ENCODE results near the gene LRMDA. TPM values are rescaled to one million over a fixed set of nuclear protein-coding genes. Genes with fewer than 3 reads are reported as not detected.

Gene LRMDA
- total RNA-seq, 2 donors from 2014 or later: 9.6 to 12.6 TPM

DNA sequence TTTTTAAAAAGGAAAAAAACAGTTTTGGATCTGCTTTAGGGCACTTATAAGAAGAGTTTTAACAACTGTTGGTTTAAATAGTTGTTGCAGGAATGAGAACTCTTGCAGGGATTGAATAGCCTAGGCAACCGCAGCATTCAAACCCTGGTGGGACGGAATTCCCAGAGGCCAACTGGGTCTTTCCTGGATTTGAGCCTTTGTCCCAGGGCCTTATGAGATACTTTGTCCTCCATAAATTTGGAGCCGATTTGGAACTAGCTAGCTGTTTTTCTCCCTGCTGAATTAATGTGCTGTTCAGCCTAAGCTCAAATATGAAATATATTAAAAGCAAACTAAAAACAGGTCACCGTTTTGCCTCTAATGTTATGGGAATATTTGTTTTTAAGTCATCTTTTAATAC is 109.6 kb downstream of the LRMDA start:
- Histone ChIP-seq H3K27ac (no peak overlapping the region), H3K4me3 (no peak overlapping the region), H3K36me3 (no peaks in the 10 kb centered on the region), H3K4me1 (replicated peaks) (no peaks in the 10 kb centered on the region), H3K27me3 (replicated peaks; ENCODE audit: insufficient read depth) (no peaks in the 10 kb centered on the region), H3K9me3 (no peaks in the 10 kb centered on the region)
- no peak for DNase-seq (ENCODE audit: low spot score)
- WGBS: 76% methylated on average over 4 of the region's 4 CpGs
- intact Hi-C loops (cut with DNase I): no loop called here
- TF ChIP-seq POLR2A (IDR thresholded peaks at IDR 0.05) (no peak), CTCF (IDR thresholded peaks at IDR 0.05) (no peak), POLR2AphosphoS5 (IDR thresholded peaks at IDR 0.05) (no peak)

- H3K9me3 ChIP-seq: no peaks in the 10 kb centered on the region
- no peaks in the 10 kb centered on the region for H3K27me3 ChIP-seq (replicated peaks; ENCODE audit: insufficient read depth)
- 92% methylated on average over 2 of the region's 2 CpGs for WGBS
- H3K4me1 ChIP-seq (replicated peaks): no peaks in the 10 kb centered on the region
- H3K4me3 ChIP-seq: no peak overlapping the region
- no peaks in the 10 kb centered on the region for H3K36me3 ChIP-seq
- H3K27ac ChIP-seq: no peak overlapping the region
- no peak for DNase-seq (ENCODE audit: low spot score)
- no peak for TF ChIP-seq POLR2A (IDR thresholded peaks at IDR 0.05)
- intact Hi-C loops (cut with DNase I): no loop called here
These were observed 110.0 kb downstream of the LRMDA start for GRCh38 chr10:75541411-75541810.

GRCh38 chr10:75542084-75542483 is 110.7 kb downstream of the LRMDA start:
- no peaks in the 10 kb centered on the region for H3K36me3 ChIP-seq
- H3K27me3 ChIP-seq (replicated peaks; ENCODE audit: insufficient read depth): no peaks in the 10 kb centered on the region
- H3K4me3 ChIP-seq: no peak overlapping the region
- intact Hi-C loops (cut with DNase I): no loop called here
- H3K27ac ChIP-seq: no peak overlapping the region
- TF ChIP-seq CTCF (IDR thresholded peaks at IDR 0.05) (no peak), POLR2A (IDR thresholded peaks at IDR 0.05) (no peak), POLR2AphosphoS5 (IDR thresholded peaks at IDR 0.05) (no peak)
- no peaks in the 10 kb centered on the region for H3K9me3 ChIP-seq
- no peaks in the 10 kb centered on the region for H3K4me1 ChIP-seq (replicated peaks)
- no peak for DNase-seq (ENCODE audit: low spot score)
- WGBS: 71% methylated on average over 2 of the region's 2 CpGs

DNA sequence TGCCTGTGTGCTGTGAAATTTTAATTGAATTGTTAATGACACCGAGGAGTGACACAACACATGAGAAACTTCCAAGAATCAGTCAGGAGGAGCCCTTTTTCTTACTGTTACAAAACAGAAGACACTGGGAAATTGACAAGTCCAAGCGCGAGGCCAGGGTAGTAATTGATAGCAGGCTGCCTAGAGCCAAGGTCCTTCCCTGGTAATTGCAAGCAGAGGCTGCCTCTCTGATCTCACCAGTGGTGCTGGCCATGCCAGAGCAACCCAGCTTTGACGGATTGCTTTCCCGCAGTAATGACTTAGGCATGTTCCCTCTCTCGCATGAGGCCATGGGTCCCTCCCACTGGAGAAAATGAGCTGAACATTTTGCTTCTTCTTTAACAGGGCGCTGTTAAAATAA is 111.5 kb downstream of the LRMDA start:
- H3K9me3 ChIP-seq: no peaks in the 10 kb centered on the region
- intact Hi-C loops (cut with DNase I): no loop called here
- H3K27ac ChIP-seq: no peak overlapping the region
- DNase-seq (ENCODE audit: low spot score): no peak
- no peaks in the 10 kb centered on the region for H3K27me3 ChIP-seq (replicated peaks; ENCODE audit: insufficient read depth)
- H3K4me3 ChIP-seq: no peak overlapping the region
- TF ChIP-seq POLR2AphosphoS5 (IDR thresholded peaks at IDR 0.05) (no peak), CTCF (IDR thresholded peaks at IDR 0.05) (no peak)
- H3K4me1 ChIP-seq (replicated peaks): no peaks in the 10 kb centered on the region
- no peaks in the 10 kb centered on the region for H3K36me3 ChIP-seq
- WGBS: 70% methylated on average over 7 of the region's 7 CpGs

GRCh38 chr10:75544386-75544785 is 113.0 kb downstream of the LRMDA start:
- TF ChIP-seq POLR2AphosphoS5 (IDR thresholded peaks at IDR 0.05): no peak
- no peak for TF ChIP-seq POLR2A (IDR thresholded peaks at IDR 0.05)
- TF ChIP-seq CTCF (IDR thresholded peaks at IDR 0.05): no peak
- no peaks in the 10 kb centered on the region for H3K9me3 ChIP-seq
- no peaks in the 10 kb centered on the region for H3K36me3 ChIP-seq
- H3K4me3 ChIP-seq: no peak overlapping the region
- WGBS: 92% methylated on average over 2 of the region's 2 CpGs
- no peak overlapping the region for H3K27ac ChIP-seq
- intact Hi-C loops (cut with DNase I): no loop called here
- H3K4me1 ChIP-seq (replicated peaks): no peaks in the 10 kb centered on the region
- DNase-seq (ENCODE audit: low spot score): no peak
- H3K27me3 ChIP-seq (replicated peaks; ENCODE audit: insufficient read depth): no peaks in the 10 kb centered on the region
